ENCODE results near the gene DAB2IP.

DAB2IP gene

DNA sequence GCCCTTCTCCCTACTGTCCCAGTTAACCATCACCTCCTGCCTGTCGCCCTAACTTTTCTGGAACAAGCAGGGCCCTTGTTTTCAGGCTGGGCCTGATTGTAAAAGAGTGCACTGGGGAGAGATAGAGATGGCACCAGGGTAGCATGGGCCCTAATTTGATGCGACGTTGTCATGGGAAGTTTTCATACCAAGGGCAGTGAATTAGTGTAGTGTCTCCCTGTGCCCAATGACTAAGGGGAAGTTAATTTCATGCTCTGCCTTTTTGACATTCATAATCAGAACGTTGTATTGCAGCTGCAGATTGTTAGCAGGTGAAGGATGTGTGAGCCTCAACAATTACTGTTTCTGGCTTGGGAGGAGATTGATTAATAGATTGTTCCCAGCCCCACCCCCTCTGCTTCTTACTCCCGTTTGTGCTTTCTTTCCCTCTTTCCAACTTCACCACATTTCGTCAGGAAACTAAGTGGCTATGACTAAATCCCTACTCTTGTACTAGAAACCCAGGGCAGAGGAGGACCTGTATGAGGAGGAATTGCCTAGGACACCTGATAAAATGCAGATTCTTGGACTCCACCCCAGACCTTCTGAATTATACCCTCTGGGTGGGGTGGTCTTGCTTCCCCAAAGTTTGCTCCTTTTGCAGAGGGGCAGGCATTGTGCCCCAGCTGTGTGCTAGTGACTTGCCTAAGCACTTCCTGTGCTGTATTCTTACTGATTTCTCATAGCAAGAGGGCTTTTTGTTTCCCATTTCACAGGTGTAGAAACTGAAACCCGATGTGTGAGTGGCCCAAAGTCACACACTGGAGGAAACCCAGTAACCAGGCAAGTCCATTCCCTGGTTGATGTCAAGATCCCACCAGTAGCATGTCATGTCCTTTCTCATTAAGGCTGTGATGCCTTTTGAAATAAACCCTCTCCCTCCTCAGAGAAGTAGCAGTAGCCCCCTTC, 56.3 kb downstream of the DAB2IP start:
- peak; percentile 11 for DNase-seq

DNA sequence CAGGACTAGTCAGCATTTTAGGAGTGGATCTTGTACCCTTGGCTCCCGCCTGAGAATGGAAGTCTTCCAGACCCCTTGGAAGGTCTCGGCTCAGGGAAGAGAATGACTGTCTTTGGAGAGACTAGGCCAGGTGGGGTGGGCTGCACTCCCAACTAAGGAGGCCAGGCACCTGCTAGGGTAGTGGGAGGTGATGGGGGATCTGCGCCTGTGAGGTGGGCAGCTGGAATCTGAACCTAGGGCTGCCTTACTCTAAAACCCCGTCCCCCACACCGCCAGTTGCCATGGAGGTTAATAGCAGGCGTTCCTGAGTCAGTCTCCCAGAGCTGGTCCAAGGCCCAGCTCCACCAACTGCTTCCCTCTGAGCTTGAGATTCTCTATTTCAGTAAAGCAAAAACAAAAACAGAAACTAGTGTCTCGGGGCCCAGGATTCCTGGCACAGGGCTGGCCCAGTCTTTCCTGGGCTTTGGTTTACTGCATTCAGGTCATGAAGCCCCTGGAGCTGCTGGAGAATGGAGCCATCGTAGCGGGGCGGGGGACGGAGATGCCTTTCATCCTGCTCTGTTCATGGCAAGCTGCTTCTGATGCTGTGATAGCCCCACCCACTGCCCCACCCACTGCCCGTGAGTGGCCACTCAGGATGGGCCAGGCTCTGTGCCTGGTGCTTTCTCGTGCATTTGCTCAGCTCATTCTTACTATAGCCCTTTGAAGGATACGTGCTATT, 57.5 kb downstream of the DAB2IP start:
- DNase-seq: no peak

DNA sequence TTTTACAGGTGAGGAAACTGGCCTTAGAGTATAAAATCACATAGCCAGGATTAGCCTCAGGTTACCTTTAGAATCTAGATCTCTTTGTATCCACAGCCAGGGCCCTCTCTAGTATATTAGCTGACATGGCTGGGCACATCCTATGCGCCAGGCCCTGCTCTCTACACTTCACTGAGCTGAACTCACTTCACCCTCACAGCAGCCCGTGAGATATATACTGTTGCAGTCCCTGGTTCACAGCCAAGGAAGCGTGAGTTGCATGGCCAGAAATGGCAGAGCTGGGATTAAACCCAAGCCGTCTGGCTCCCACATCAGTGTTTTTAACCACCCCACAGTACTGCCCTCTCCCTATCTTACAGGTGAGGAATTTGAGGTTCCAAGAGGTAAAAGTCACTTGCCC, 58.4 kb downstream of the DAB2IP start:
- no peak for DNase-seq

DNA sequence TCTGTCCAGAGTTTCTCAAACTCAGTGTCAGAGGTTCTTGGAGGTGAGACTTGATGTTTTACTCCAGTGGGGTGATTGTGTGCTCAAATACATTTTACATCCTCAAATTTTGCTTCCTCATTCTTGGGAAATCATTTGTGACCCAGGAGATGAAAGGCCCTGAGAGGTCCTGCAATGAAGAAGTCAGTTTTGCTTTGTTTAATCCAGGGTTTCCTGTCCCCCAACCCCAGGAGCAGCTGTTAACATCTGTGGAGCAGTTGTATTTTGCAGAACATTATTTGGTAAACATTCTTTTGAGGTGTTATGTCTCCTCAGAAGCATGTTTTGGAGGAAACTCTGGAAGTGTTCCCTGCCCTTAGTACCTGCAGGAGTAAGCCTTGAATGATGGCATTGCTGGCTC, 59.8 kb downstream of the DAB2IP start:
- DNase-seq: no peak

DNA sequence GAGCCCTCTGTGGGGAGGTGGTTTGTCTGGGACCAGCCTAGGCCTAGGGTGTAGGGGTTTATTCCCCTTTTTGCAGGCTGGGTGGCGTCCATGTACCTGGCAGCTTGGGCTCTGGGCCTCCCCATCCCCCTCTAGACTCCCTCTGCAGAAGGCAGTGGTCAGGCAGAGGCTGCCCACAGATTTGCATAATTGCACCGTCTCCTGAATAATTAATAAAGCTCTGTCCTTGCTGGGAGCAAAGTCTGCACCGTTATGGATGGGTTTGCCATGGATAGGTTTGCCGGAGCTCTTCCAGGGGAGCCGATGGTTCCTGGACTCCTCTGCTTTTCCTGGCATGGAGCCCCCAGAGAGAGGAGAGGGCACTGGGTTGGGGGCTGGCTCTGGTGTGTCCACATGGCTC, 60.4 kb downstream of the DAB2IP start:
- no peak for DNase-seq

DNA sequence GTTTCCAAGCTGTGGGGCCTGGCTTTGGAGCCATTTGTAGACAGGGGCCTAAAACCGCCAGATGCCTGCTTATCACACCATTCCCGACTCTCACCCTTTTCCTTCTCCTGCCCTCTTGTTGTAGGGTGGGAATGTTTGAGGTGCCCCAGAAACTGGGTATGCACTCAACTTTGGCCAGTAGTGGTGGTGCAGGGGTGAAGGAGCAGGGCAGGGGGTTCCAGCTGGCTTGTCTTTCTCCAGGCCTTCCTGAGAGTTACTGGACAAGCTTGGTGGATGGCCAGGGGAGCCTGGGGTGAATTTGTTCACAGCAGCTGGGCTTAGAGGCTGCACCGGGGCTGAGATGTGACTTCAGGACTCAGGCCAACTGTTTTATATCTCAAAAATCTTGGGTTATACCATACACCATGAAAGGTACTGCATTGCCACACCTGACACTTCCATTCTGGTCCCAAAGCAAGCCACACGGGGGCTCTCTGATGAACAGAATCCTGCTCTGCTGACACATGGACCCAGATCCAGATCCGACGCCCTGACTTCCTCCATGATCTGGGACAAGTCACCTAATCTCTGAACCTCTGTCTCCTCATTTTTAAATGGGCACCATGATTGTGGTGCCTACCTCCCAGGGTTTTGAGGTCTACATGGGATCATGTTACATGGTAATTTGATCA, 62.1 kb downstream of the DAB2IP start:
- no peak for DNase-seq

- no peak for DNase-seq
These were observed 62.8 kb downstream of the DAB2IP start for GRCh38 chr9:121714075-121714705.

DNA sequence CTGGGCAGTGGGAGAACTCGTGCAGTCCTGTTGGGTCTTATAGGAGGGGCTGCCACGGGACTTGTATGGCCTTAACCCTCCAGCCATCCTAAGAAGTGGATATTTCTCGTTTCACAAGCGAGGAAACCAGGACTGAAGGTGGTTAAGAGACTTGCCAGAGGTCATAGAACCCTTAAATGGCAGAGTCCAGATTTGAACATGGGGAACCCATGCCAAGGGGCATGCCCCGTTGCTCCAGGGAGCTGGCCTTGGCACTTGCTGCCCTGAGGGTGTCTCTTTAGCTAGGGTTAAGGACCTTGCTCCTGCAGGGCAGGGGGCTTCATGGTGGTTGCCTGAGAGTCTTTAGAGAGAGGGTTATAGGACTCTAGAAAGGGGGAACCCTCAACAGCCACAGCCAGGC, 63.4 kb downstream of the DAB2IP start:
- no peak for DNase-seq

GRCh38 chr9:121717141-121717991, 65.9 kb downstream of the DAB2IP start:
- no peak for DNase-seq

- no peak for DNase-seq
These were observed 66.7 kb downstream of the DAB2IP start for GRCh38 chr9:121718084-121718483.

- no peak for DNase-seq
These were observed 67.1 kb downstream of the DAB2IP start for GRCh38 chr9:121718501-121718900.

- no peak for DNase-seq
These were observed 69.0 kb downstream of the DAB2IP start for GRCh38 chr9:121720311-121721057.

- DNase-seq: no peak
These were observed 69.6 kb downstream of the DAB2IP start for GRCh38 chr9:121721058-121721350.

- no peak for DNase-seq
These were observed 70.3 kb downstream of the DAB2IP start for GRCh38 chr9:121721770-121722169.

GRCh38 chr9:121725008-121725775, 73.8 kb downstream of the DAB2IP start:
- no peak for DNase-seq

- DNase-seq: no peak
These were observed 76.0 kb downstream of the DAB2IP start for GRCh38 chr9:121727295-121728020.

- no peak for DNase-seq
These were observed 77.5 kb downstream of the DAB2IP start for GRCh38 chr9:121728916-121729315.

GRCh38 chr9:121729769-121730562, 78.5 kb downstream of the DAB2IP start:
- no peak for DNase-seq

DNA sequence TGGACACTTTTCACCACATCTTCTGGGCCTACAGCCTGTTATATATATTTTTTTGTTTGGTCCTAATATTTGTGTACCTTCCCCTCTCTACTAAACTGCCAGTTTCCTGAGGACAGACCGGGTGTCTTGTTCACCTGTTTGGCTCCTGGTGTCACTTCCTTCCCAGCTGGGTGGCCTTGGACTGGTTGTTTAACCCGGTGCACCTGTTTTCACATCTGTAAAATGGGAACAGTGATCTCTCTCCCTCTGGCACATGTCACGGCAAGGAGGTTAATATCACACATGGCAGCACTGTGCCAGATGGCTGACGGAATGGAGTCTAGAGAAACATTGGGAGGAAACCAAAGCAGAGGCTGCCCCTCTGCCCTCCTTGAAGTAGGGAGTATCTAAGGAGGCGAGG, 79.7 kb downstream of the DAB2IP start:
- DNase-seq: no peak
